ENCODE measurements around the gene CHMP6.
"Not testable (repeated sequence)": the region's sequence is repeated elsewhere in the genome, so short reads cannot be mapped to it uniquely, and the experiment has no call there.

Gene CHMP6

GRCh38 chr17:81029859-81030258 is 38.2 kb downstream of the CHMP6 start:
- peaks cover 2% of the 10 kb centered on the region for H3K36me3 Mint-ChIP-seq (ENCODE audit: low read depth)
- peaks cover 27% of the 10 kb centered on the region for H3K27me3 Mint-ChIP-seq (ENCODE audit: low read depth)
- H3K4me3 Mint-ChIP-seq, result no peak overlapping the region
- H3K27ac Mint-ChIP-seq, result no peak overlapping the region
- peaks cover 5% of the 10 kb centered on the region for H3K4me1 Mint-ChIP-seq (ENCODE audit: low read depth)
- peaks cover 5% of the 10 kb centered on the region for H3K9me3 Mint-ChIP-seq

GRCh38 chr17:81030312-81030711 is 38.7 kb downstream of the CHMP6 start:
- H3K9me3 Mint-ChIP-seq; H3K4me1 Mint-ChIP-seq (ENCODE audit: low read depth); H3K36me3 Mint-ChIP-seq (ENCODE audit: low read depth); H3K27ac Mint-ChIP-seq; H3K4me3 Mint-ChIP-seq: not testable (repeated sequence)
- H3K27me3 Mint-ChIP-seq (ENCODE audit: low read depth), result peaks cover 31% of the 10 kb centered on the region

- Mint-ChIP-seq H3K27ac (no peak overlapping the region), H3K4me3 (no peak overlapping the region), H3K4me1 (ENCODE audit: low read depth) (peaks cover 7% of the 10 kb centered on the region), H3K36me3 (ENCODE audit: low read depth) (peaks cover 2% of the 10 kb centered on the region), H3K9me3 (peaks cover 5% of the 10 kb centered on the region), H3K27me3 (ENCODE audit: low read depth) (peaks cover 35% of the 10 kb centered on the region)
Observed at GRCh38 chr17:81030741-81031565, 39.3 kb downstream of the CHMP6 start.

GRCh38 chr17:81031566-81032550 is 40.2 kb downstream of the CHMP6 start:
- Mint-ChIP-seq H3K4me3 (no peak overlapping the region), H3K27me3 (ENCODE audit: low read depth) (peaks cover 43% of the 10 kb centered on the region), H3K36me3 (ENCODE audit: low read depth) (peaks cover 1% of the 10 kb centered on the region), H3K4me1 (ENCODE audit: low read depth) (peaks cover 7% of the 10 kb centered on the region), H3K27ac (no peak overlapping the region), H3K9me3 (peaks cover 3% of the 10 kb centered on the region)

- peak overlapping the region; percentile 69 for H3K4me3 Mint-ChIP-seq
- no peaks in the 10 kb centered on the region for H3K9me3 Mint-ChIP-seq
- peaks cover 7% of the 10 kb centered on the region for H3K4me1 Mint-ChIP-seq (ENCODE audit: low read depth)
- peaks cover 49% of the 10 kb centered on the region for H3K27me3 Mint-ChIP-seq (ENCODE audit: low read depth)
- H3K27ac Mint-ChIP-seq, result no peak overlapping the region
- no peaks in the 10 kb centered on the region for H3K36me3 Mint-ChIP-seq (ENCODE audit: low read depth)
Observed at GRCh38 chr17:81032641-81033480, 41.2 kb downstream of the CHMP6 start.

- no peaks in the 10 kb centered on the region for H3K9me3 Mint-ChIP-seq
- H3K4me1 Mint-ChIP-seq (ENCODE audit: low read depth), result peaks cover 7% of the 10 kb centered on the region
- H3K4me3 Mint-ChIP-seq, result peak overlapping the region; percentile 69
- no peak overlapping the region for H3K27ac Mint-ChIP-seq
- H3K27me3 Mint-ChIP-seq (ENCODE audit: low read depth), result peaks cover 50% of the 10 kb centered on the region
- no peaks in the 10 kb centered on the region for H3K36me3 Mint-ChIP-seq (ENCODE audit: low read depth)
Observed at GRCh38 chr17:81033535-81034167, 42.0 kb downstream of the CHMP6 start.

GRCh38 chr17:81034168-81034777 is 42.6 kb downstream of the CHMP6 start:
- H3K4me3 Mint-ChIP-seq, result peak overlapping the region; percentile 63
- no peaks in the 10 kb centered on the region for H3K9me3 Mint-ChIP-seq
- H3K4me1 Mint-ChIP-seq (ENCODE audit: low read depth), result peaks cover 7% of the 10 kb centered on the region
- H3K36me3 Mint-ChIP-seq (ENCODE audit: low read depth), result no peaks in the 10 kb centered on the region
- H3K27ac Mint-ChIP-seq, result no peak overlapping the region
- H3K27me3 Mint-ChIP-seq (ENCODE audit: low read depth), result peaks cover 50% of the 10 kb centered on the region

- peak within 1 kb of the TSS; percentile 89 for H3K4me3 Mint-ChIP-seq
- peaks cover 50% of the 10 kb centered on the region for H3K27me3 Mint-ChIP-seq (ENCODE audit: low read depth)
- peaks cover 7% of the 10 kb centered on the region for H3K4me1 Mint-ChIP-seq (ENCODE audit: low read depth)
- H3K36me3 Mint-ChIP-seq (ENCODE audit: low read depth), result no peaks in the 10 kb centered on the region
- no peak within 1 kb of the TSS for H3K27ac Mint-ChIP-seq
- H3K9me3 Mint-ChIP-seq, result no peaks in the 10 kb centered on the region
Observed at GRCh38 chr17:81034779-81035520, 43.3 kb downstream of the CHMP6 start, which contains the start of gene BAIAP2. Gene BAIAP2 (plus strand): TSS chr17:81035151. CDS start chr17:81035255, 104 bp downstream.

GRCh38 chr17:81035521-81036196 is 44.0 kb downstream of the CHMP6 start:
- H3K9me3 Mint-ChIP-seq, result no peaks in the 10 kb centered on the region
- H3K4me1 Mint-ChIP-seq (ENCODE audit: low read depth), result peaks cover 7% of the 10 kb centered on the region
- H3K27me3 Mint-ChIP-seq (ENCODE audit: low read depth), result peaks cover 50% of the 10 kb centered on the region
- H3K27ac Mint-ChIP-seq, result no peak overlapping the region
- no peaks in the 10 kb centered on the region for H3K36me3 Mint-ChIP-seq (ENCODE audit: low read depth)
- peak overlapping the region; percentile 77 for H3K4me3 Mint-ChIP-seq

GRCh38 chr17:81036197-81036941 is 44.7 kb downstream of the CHMP6 start:
- peak overlapping the region; percentile 21 for H3K4me3 Mint-ChIP-seq

GRCh38 chr17:81037026-81037797 is 45.6 kb downstream of the CHMP6 start:
- Mint-ChIP-seq H3K9me3 (no peaks in the 10 kb centered on the region), H3K36me3 (ENCODE audit: low read depth) (no peaks in the 10 kb centered on the region), H3K4me3 (no peak overlapping the region), H3K4me1 (ENCODE audit: low read depth) (peaks cover 7% of the 10 kb centered on the region), H3K27ac (no peak overlapping the region), H3K27me3 (ENCODE audit: low read depth) (peaks cover 48% of the 10 kb centered on the region)

More at GRCh38 chr17:81036197-81036941, 44.7 kb downstream of the CHMP6 start:
- H3K27ac Mint-ChIP-seq, result no peak overlapping the region
- no peaks in the 10 kb centered on the region for H3K9me3 Mint-ChIP-seq
- H3K36me3 Mint-ChIP-seq (ENCODE audit: low read depth), result no peaks in the 10 kb centered on the region
- H3K4me1 Mint-ChIP-seq (ENCODE audit: low read depth), result peaks cover 7% of the 10 kb centered on the region
- H3K27me3 Mint-ChIP-seq (ENCODE audit: low read depth), result peaks cover 50% of the 10 kb centered on the region
